ENCODE data around the gene GNPAT.

GNPAT gene

GRCh38 chr1:231252336-231252735 is 11.3 kb downstream of the GNPAT start:
- Histone ChIP-seq H3K9me3 (no peaks in the 10 kb centered on the region; the same call in 1 of the 2 replicates), H3K4me1 (no peaks in the 10 kb centered on the region), H3K4me3 (ENCODE audit: low read depth, low read length) (no peak overlapping the region), H3K27me3 (no peaks in the 10 kb centered on the region), H3K36me3 (peaks cover 49% of the 10 kb centered on the region)
- TF ChIP-seq, protein P1, sequence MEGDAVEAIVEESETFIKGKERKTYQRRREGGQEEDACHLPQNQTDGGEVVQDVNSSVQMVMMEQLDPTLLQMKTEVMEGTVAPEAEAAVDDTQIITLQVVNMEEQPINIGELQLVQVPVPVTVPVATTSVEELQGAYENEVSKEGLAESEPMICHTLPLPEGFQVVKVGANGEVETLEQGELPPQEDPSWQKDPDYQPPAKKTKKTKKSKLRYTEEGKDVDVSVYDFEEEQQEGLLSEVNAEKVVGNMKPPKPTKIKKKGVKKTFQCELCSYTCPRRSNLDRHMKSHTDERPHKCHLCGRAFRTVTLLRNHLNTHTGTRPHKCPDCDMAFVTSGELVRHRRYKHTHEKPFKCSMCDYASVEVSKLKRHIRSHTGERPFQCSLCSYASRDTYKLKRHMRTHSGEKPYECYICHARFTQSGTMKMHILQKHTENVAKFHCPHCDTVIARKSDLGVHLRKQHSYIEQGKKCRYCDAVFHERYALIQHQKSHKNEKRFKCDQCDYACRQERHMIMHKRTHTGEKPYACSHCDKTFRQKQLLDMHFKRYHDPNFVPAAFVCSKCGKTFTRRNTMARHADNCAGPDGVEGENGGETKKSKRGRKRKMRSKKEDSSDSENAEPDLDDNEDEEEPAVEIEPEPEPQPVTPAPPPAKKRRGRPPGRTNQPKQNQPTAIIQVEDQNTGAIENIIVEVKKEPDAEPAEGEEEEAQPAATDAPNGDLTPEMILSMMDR (IDR thresholded peaks at IDR 0.05; ENCODE audit: low read depth, low read length): no peak
- DNase-seq: no peak

- TF ChIP-seq, protein P1 (IDR thresholded peaks at IDR 0.05; ENCODE audit: low read depth, low read length): no peak
- Histone ChIP-seq H3K27me3 (no peaks in the 10 kb centered on the region), H3K9me3 (no peaks in the 10 kb centered on the region; the same call in 1 of the 2 replicates), H3K4me1 (no peaks in the 10 kb centered on the region), H3K4me3 (ENCODE audit: low read depth, low read length) (no peak overlapping the region), H3K36me3 (peaks cover 56% of the 10 kb centered on the region)
- no peak for DNase-seq
Observed at GRCh38 chr1:231260351-231260750, 19.3 kb downstream of the GNPAT start.

DNA sequence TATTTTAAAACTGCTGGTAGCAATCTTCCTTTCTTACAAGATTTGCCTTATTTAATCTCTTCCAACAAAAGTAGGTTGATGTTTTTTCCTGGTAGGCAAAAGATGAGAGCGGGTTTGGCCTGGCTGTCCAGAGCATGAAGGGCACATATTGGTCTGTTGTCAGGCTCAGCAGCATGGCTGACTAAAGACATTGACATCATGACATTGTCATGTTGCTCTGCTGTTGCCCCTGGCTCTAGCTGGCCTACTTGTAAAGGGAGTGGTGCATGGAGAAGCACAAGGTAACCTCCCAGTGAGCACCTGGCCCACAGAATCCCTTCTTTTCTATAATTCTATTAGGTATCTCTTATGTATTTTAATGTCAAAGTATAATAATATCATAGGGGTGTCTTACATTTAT is 23.6 kb downstream of the GNPAT start:
- Histone ChIP-seq H3K27me3 (no peaks in the 10 kb centered on the region), H3K4me3 (ENCODE audit: low read depth, low read length) (no peak overlapping the region), H3K4me1 (no peaks in the 10 kb centered on the region), H3K36me3 (peaks cover 46% of the 10 kb centered on the region), H3K9me3 (no peaks in the 10 kb centered on the region; the same call in 1 of the 2 replicates)
- TF ChIP-seq, protein P1 (IDR thresholded peaks at IDR 0.05; ENCODE audit: low read depth, low read length): no peak
- DNase-seq: no peak

GRCh38 chr1:231265379-231265778 is 24.4 kb downstream of the GNPAT start:
- H3K9me3 ChIP-seq: no peaks in the 10 kb centered on the region; the same call in 1 of the 2 replicates
- H3K4me1 ChIP-seq: no peaks in the 10 kb centered on the region
- no peaks in the 10 kb centered on the region for H3K27me3 ChIP-seq
- H3K36me3 ChIP-seq: peaks cover 45% of the 10 kb centered on the region
- no peak for DNase-seq
- no peak overlapping the region for H3K4me3 ChIP-seq (ENCODE audit: low read depth, low read length)
- TF ChIP-seq, protein P1 (IDR thresholded peaks at IDR 0.05; ENCODE audit: low read depth, low read length): no peak

GRCh38 chr1:231266811-231267322 is 25.9 kb downstream of the GNPAT start:
- peaks cover 39% of the 10 kb centered on the region for H3K36me3 ChIP-seq
- H3K4me1 ChIP-seq: no peaks in the 10 kb centered on the region
- no peaks in the 10 kb centered on the region for H3K27me3 ChIP-seq
- H3K9me3 ChIP-seq: no peaks in the 10 kb centered on the region; the same call in 1 of the 2 replicates
- DNase-seq: no peak
- no peak overlapping the region for H3K4me3 ChIP-seq (ENCODE audit: low read depth, low read length)
- TF ChIP-seq, protein P1 (IDR thresholded peaks at IDR 0.05; ENCODE audit: low read depth, low read length): no peak

DNA sequence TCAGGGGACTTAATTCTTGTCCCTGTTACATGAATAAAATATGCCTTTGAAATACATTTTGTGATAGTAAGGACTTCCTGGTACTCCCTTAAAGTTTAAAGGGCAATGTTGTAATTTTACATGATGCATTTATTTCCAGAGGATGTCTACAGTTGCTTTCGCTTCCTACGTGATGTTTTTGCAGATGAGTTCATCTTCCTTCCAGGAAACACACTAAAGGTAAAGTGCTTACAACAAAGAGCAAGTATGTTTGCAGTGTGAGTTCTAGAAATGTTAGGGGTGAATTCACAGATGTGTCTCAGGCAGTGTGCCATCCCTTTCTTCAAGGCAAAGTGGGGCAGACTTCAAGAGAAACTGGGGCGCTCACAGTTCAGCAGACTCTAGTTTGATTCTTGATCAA is 31.2 kb downstream of the GNPAT start:
- TF ChIP-seq, protein P1 (IDR thresholded peaks at IDR 0.05; ENCODE audit: low read depth, low read length): no peak
- DNase-seq: no peak
- no peaks in the 10 kb centered on the region for H3K9me3 ChIP-seq

More for the DNA sequence above, 31.2 kb downstream of the GNPAT start:
- peaks cover 42% of the 10 kb centered on the region for H3K36me3 ChIP-seq
- no peaks in the 10 kb centered on the region for H3K4me1 ChIP-seq
- H3K27me3 ChIP-seq: no peaks in the 10 kb centered on the region
- H3K4me3 ChIP-seq (ENCODE audit: low read depth, low read length): no peak overlapping the region

All from BE2C (cell line).